Astrocyte of the spinal cord (primary cell): ENCODE results near the gene TOR1B.

ENCODE experiments used
- DNase-seq: peaks from one replicate; pipeline ENCODE4 v3.0.0; 2011; ENCODE audit warnings: low read depth, low spot score
- H3K4me3 ChIP-seq: 2 replicates; pipeline ENCODE4 v1.5.1; 2011; ENCODE audit warnings: low read depth, mild to moderate bottlenecking, low read length, moderate library complexity
- CTCF ChIP-seq: IDR thresholded peaks from 2 replicates; pipeline ENCODE4 v1.5.1; 2012; ENCODE audit warnings: low read depth, mild to moderate bottlenecking, low read length, inconsistent platforms
- in situ Hi-C: cut with HindIII; loops from 2 replicates; pipeline ENCODE4 v1.10.0; 2017; ENCODE audit warnings: low sequenced_read_pairs

TOR1B gene

DNA sequence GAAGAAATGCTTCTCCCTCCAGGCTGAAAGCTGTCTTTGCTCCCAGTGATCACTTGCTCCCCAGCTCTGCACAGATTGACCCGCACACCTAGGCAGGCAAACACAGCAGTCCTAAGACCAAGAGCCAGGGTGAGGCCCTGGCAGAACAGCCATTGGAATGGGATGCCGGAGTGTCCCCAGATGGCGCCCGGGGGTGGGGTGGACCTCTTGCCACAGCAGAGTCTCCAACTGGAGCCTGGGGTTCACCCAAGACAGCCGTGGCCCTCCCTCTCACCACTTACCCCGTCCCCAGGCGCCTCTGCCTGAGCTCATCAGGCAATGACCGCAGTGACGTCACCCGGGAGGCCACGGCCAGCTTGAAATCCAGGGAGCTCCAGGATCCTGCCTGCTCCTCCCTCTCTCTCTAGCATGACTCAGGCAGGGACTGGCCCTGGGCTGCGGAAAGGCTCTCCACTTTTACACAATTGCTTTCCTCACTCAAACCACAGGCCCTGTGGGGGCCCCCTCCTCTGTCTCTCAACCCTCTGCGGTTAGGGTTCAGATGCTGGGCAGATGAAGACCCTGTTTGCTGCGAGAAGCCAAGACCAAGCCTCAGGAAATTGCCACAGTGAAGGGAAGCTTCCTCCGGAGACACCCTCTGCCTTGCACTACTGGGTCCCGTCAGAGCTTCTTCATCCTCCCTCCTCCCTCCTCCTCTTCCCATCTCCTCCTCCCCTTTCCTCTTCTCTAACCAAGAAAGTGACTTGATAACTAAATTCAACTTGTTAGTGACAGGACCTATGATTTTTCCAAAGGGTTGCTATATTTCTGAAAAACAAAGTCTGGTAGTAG, 25.8 kb upstream of the TOR1B start:
- in situ Hi-C loops, result no loop called here
- TF ChIP-seq CTCF, result no peak
- no peak overlapping the region for H3K4me3 ChIP-seq
- DNase-seq, result peak; percentile 100

DNA sequence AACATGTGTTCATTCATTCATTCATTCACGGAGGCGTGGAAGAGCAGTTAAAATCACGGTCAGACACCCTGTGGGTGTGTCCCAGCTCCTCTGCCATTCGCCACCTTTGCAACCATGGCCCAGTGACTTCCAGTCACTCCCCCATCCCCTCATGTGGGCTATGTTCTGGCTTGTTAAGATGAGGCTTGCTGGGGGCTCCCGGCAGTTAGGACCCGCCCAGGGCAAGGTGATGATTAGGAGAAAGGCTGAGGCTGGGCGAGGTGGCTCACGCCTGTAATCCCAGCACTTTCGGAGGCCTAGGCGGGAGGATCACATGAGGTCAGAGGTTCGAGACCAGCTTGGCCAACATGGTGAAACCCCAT, 25.2 kb upstream of the TOR1B start:
- H3K4me3 ChIP-seq, result no peak overlapping the region
- DNase-seq, result no peak
- no peak for TF ChIP-seq CTCF
- in situ Hi-C loops, result no loop called here

DNA sequence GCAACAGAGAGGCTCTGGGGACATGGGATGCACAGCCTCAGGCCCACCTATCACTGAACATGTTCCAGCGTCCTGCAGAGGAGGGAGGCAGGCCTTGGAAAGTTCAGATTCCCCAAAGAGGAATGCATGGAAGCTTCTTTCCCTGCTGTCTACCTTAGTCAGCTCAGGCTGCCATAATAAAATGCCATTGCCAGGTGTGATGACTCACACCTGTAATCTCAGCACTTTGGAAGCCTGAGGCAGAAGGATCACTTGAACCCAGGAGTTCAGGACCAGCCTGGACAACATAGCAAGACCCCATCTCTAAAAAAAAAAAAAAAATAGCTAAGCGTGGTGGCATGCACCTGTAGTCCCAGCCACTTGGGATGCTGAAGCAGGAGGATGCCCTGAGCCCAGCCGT, 24.5 kb upstream of the TOR1B start:
- H3K4me3 ChIP-seq, result no peak overlapping the region
- DNase-seq, result no peak
- TF ChIP-seq CTCF, result no peak
- in situ Hi-C loops, result no loop called here

- H3K4me3 ChIP-seq, result no peak overlapping the region
- TF ChIP-seq CTCF, result no peak
- DNase-seq, result no peak
- in situ Hi-C loops, result no loop called here
These were observed 23.3 kb upstream of the TOR1B start for GRCh38 chr9:129779560-129780190.

GRCh38 chr9:129781131-129781530, 21.9 kb upstream of the TOR1B start:
- H3K4me3 ChIP-seq, result no peak overlapping the region
- in situ Hi-C loops, result no loop called here
- DNase-seq, result no peak
- no peak for TF ChIP-seq CTCF

- in situ Hi-C loops, result no loop called here
- no peak for DNase-seq
- no peak for TF ChIP-seq CTCF
- H3K4me3 ChIP-seq, result no peak overlapping the region
These were observed 21.0 kb upstream of the TOR1B start for GRCh38 chr9:129781981-129782380.
